GDM1 (cell line): ENCODE results near the gene COL25A1.
"Not testable (repeated sequence)": the region's sequence is repeated elsewhere in the genome, so short reads cannot be mapped to it uniquely, and the experiment has no call there.

Source experiments
- DNase-seq: peaks from one replicate; lab custom pipeline; 2025; lab: John Stamatoyannopoulos, UW

Gene COL25A1

GRCh38 chr4:108903464-108904221 lies 398.8 kb downstream of the COL25A1 start:
- DNase-seq = no peak

DNA sequence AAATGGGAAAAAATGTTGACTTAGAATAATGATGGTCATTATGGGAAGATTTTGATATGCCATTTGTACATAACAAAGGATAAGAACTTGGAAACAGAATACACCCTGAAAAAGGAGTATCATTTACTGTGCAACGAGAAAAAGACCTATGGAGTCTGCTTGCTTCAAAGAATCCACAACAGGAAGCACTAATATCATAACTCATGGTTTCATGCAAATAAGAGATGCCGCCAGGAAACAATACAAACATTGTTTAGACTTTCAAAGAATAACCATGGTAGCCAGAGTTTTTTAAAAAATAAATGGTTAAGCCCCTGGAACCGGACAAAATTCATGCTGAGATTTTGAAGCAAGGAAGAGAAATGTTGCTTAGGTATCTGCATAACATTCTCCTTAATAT lies 399.7 kb downstream of the COL25A1 start:
- DNase-seq = no peak

DNA sequence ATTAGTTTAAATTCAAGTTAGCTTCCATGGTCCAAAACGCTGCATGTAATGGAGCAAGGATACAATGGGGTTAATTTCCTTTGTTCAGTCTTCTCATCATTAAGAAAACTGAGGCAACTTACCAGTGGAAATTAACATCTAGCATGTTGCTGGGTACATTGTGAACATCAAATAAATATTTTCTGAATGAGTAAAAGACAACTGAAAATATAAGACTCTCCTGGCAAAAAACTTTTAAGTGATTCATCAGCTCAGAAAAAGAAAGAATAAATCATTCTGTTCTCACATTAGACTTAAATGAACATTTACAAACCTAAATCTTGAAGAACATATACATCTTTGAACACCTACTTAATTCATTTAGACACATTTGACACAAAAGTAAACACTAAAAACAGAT lies 401.2 kb downstream of the COL25A1 start:
- DNase-seq = no peak

DNA sequence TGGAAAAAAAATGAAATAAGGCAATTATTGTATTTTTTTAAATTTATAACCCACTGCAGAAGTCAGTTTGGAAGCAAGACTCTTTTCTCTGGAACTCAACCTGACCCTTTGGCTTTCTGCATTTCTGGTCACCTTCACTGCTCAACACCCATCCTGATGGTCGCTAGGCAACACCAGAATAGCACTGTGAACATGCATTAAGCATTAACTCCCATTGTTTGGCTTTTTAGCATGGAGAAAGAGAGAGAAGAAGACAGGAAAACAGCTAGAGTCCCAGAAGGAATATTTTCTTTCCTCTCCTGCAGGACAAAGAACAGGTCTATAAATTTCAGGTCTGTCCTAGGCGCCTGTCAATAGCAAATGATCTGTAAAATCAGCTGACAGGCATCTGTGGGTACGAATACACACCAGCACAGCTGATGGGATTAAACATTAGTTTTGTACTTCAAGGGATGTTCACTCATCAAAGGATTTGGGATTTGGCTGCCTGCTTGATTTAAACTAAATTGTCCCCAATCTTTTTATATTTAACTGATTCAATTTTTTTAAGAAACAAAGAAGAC lies 402.4 kb downstream of the COL25A1 start:
- no peak for DNase-seq

DNA sequence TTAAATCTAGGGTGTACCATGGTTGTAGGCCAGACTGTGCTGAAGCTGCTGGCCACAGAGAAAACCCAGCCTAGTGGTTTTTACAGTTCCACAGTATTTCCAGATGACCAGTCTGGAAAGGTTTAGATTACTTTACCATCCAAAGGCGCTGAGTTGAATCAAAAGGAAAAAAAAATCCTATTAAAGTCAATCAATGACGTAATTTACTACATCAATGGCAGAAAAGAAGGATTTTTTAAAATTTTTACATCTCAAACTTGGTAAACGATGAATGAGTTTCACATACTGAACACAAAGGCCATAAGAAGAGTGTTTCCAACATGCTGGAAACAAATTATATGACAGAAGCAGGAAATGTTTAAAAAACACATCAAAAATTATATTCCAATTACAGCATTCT lies 409.0 kb downstream of the COL25A1 start:
- DNase-seq = no peak

- DNase-seq = no peak
These were observed 410.4 kb downstream of the COL25A1 start for GRCh38 chr4:108891896-108892590.

- no peak for DNase-seq
These were observed 412.0 kb downstream of the COL25A1 start for GRCh38 chr4:108890484-108890881.

DNA sequence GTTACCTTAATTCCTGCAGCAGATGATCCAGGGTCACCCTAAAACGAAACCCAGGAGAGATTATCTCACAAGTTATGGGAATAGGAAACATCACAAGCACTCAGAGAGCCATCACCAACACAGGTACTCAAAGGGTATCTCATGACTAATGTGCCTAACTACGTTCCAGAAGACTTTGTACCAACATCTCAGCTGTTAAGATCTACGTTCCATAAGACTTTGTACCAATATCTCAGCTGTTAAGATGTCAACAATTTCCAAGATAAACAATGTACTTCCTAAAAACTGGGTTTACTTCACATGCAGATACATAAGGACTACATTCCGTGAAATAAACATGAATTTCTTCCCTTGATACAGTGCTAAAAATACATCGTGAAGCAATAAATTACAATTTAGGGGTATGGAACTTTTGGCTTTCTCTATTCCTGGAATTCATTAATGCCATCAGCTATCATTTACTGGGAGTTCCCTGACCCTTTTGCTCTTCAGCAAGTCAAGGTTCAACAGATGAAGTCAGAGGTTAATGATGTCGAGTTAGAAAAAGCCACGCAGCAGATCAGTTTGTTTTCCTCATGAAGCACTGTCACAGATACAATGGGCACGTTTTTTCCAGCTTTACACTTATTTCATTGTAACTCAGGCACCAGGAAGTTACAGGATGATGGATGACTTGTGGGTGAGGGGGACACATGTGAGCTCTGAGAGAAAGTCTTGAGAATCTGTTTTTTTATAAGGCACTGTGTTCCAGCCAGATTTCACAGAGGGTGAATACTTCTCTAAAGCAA lies 412.6 kb downstream of the COL25A1 start:
- no peak for DNase-seq

DNA sequence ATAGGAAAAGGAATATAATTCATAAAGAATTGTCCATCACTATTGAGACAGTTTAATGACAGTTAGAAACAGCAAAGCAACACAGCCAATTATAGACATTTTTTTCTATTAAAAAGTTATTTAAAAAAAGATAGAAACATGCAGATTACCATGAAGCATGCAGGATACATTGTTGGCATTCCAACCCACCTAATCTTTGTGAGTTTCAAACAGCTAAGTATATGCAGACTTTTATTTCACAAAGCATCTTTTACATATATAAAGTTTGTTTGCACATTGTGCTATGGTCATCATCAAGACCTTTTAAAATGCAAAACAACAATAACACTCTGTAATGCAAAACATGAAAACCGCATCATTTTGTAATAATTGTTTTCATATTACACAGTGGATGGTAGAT lies 413.7 kb downstream of the COL25A1 start:
- DNase-seq = no peak

DNA sequence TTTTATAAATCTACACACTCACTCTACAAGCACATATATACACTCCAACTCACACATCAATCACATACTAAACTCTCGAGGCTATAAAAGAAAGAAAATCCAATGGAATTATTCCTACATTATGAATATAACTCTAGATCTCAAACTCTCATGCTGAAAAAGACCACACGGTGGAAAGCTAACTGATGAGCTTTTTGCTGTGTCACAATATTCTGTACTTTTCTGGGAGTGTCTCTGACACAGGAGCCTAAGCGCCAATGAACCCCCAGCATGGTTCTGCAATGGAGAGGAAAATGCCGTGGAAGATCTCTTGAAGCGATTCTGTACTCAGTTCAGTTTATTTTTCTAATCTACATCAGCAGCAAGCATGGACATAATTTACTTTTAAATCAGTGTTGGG lies 415.4 kb downstream of the COL25A1 start:
- no peak for DNase-seq

DNA sequence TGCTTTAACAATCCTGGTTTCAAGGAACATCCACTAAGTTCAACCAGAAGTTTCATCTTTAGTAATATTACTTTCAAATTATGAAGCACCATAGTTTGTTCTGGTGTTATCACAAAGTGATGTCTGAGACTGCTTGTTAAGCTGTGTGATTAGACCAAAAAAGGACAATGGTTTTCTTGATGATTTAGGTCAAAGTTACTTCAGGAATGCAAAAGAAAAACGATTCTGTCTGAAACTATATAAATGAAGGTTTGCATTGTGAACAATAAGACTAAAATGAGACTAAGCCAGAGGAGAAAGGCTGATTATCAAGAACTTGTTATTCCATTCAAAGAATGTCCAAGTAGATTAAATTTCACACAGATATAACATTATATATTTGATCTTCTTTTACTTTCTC lies 417.2 kb downstream of the COL25A1 start:
- DNase-seq = no peak

DNA sequence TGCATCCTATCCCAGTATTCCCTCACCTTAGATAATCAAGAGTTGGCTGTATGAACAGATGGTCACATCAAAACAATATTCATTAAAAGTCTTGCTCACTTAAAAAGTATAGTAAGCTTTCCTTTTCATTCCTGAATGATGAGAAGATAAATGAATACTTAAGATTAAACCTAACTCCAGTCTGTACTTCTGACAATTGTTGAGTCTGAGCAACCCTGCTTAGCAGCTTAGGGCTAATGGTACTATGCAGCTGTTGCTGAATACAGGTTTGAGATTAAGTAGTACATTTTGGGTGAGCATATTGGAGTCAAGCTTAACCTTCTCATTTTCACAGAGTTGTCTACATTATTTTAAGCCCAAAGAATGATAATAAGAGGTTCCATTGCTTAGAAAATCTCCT lies 417.9 kb downstream of the COL25A1 start:
- no peak for DNase-seq

- DNase-seq = no peak
These were observed 420.5 kb downstream of the COL25A1 start for GRCh38 chr4:108881986-108882385.

DNA sequence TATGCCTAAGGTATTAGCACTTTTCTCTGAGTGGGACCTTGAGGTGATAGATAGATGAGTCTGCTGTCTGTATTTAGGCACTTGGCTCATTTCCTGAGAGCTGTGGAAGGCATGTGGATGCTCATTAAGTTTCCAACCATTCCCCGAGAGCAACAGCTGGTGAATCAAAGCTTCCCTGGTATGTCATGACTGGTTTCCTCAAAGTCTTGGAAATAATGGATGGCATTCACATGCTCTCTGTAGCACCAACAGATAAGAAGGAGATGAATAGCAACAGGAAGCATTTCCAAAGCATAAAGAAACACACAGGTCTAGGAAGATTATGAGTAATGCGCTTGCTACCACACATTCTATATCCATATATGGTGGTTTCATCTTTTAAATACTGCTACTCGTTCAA lies 421.3 kb downstream of the COL25A1 start:
- DNase-seq = no peak

DNA sequence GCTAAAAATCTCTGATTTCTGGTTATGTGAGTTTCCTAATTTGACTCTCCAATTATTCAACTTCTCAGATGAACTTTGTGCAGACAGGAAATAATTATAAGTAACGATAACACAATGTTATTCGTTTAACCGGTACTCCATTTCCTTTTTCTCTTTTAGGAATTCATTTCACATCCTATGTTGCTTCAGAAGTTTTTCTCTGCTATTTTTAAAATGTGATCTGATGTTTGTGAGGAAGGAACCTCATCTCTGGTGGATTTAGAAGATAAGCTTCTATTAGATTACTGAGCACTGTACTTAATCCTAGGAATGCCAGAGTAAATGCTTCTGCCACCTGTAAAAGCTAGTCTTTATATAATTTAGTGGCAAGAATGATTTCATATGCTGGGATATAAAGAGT lies 423.7 kb downstream of the COL25A1 start:
- no peak for DNase-seq

GRCh38 chr4:108877821-108878220 lies 424.6 kb downstream of the COL25A1 start:
- no peak for DNase-seq

GRCh38 chr4:108874806-108875205 lies 427.7 kb downstream of the COL25A1 start:
- no peak for DNase-seq

DNA sequence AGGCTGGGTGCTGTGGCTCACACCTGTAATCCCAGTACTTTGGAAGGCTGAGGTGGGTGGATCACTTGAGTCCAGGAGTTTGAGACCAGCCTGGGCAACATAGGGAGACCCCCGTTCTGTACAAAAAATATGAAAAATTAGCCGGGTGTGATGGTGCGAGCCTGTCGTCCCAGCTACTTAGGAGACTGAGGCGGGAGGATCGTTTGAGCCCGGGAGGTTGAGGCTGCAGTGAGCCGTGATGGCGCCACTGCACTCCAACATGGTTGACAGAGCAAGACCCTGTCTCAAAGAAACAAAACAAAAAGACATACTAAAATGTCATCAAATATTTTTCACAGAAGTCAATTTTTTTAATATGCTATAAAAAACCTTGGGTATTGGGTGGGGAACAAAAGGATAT lies 432.5 kb downstream of the COL25A1 start:
- not testable (repeated sequence) for DNase-seq

DNA sequence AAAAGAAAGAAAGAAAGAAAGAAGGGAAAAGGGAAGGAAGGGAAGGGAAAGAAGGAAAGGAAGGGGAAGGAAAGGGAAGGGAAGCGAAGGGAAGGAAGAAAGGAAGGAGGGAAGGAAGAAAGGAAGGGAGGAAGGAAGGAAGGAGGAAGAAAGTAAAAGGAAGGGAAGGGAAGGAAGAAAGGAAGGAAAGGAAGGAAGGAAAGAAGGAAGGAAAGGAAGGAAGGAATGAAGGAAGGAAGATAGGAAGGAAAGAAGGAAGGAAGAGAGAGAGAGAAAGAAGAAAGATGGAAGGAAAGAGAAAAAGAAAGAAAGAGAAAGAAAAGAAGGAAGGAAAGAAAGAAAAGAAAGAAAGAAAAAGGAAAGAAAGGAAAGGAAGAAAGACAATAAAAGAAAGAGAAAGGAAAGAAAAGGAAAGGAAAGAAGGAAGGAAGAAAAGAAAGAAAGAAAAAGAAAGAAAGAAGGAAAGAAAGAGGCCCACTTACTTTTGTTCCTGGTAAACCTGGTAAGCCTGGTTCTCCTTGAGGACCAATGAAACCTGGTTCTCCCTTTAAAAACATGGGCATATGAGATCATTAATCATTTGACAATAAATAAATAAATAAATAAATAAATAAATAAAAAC lies 433.7 kb downstream of the COL25A1 start:
- DNase-seq = no peak

DNA sequence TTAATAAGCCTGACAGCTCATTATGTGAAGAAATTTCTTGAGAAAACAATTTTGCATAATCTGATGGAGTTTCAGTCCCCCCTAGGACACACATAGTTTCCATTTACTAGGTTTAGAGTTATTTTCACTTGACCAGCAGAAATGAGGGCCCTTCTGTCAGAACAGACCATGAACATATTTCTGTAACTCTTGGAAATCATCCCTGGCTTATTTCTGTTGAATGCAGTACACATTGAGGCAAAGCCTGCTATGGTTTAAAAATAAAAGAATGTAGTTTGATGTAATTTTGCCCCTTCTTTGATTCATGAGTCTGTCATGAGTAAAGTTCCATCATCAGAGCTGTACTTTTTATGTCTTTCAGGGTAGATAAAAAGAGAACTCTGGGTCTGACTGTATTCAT lies 435.0 kb downstream of the COL25A1 start:
- no peak for DNase-seq

GRCh38 chr4:108861334-108861733 lies 441.1 kb downstream of the COL25A1 start:
- DNase-seq = no peak

GRCh38 chr4:108854786-108855185 lies 447.7 kb downstream of the COL25A1 start:
- DNase-seq = no peak
